ENCODE results near the gene CCNE1. TPM values are rescaled to one million over a fixed set of nuclear protein-coding genes. Genes with fewer than 3 reads are reported as not detected.
A peak's percentile ranks its signal among the peaks of the same experiment; 100 is the strongest.

Gene CCNE1
- polyA plus RNA-seq (2012; rRNA removed) = 8.9 and 9.0 TPM in 2 replicates
- polyA plus RNA-seq (2012; cell fraction: cytosol; rRNA removed) = 9.3 and 9.9 TPM in 2 replicates
- 14.9 and 17.0 TPM in 2 replicates for polyA plus RNA-seq (2012; cell fraction: nucleus; rRNA removed)

GRCh38 chr19:29811125-29812079 lies at the start of gene CCNE1:
Gene CCNE1 (plus strand): TSS chr19:29811991. CDS start chr19:29812556, 565 bp downstream.
- WGBS (ENCODE audit: low lambda C conversion rate) = 23% methylated on average over 9 of the region's 125 CpGs
- H3K4me1 ChIP-seq (ENCODE audit: control insufficient read depth in 1 of 2, insufficient read depth in 2 of 2, low read depth in 1 of 2, low read length in 1 of 2) = peaks cover 0 to 23% of the 10 kb centered on the region in 2 experiments; a peak in 1 of 4 replicates
- peak within 1 kb of the TSS; percentile 75 for H3K4me2 ChIP-seq
- no peaks in the 10 kb centered on the region for H3K9me2 ChIP-seq
- no peaks in the 10 kb centered on the region for H3F3A ChIP-seq (replicated peaks; ENCODE audit: insufficient read depth)
- TF ChIP-seq MAX (IDR thresholded peaks at IDR 0.05; ENCODE audit: low read depth) (peak; percentile 73), TCF12 (IDR thresholded peaks at IDR 0.05) (no peak), FOXJ3 (CRISPR knock-in tag; IDR thresholded peaks at IDR 0.05) (no peak), MXI1 (IDR thresholded peaks at IDR 0.05; ENCODE audit: low read depth, low read length) (peak; percentile 40), YY1 (IDR thresholded peaks at IDR 0.05; ENCODE audit: low read depth) (no peak), NFIC (IDR thresholded peaks at IDR 0.05; ENCODE audit: borderline replicate concordance) (no peak), IRF3 (IDR thresholded peaks at IDR 0.05; ENCODE audit: low read depth, low read length) (no peak), REST (IDR thresholded peaks at IDR 0.05; ENCODE audit: low read depth, low read length) (no peak), JUND (IDR thresholded peaks at IDR 0.05) (no peak), TAF1 (IDR thresholded peaks at IDR 0.05; ENCODE audit: borderline replicate concordance, low read depth, low read length) (no peak), CHD2 (IDR thresholded peaks at IDR 0.05; ENCODE audit: low read length, partially characterized antibody) (peak; percentile 32), EP300 (IDR thresholded peaks at IDR 0.05; ENCODE audit: borderline replicate concordance in 1 of 2, low read depth in 1 of 2, low read length in 1 of 2) (no peak), FOXM1 (IDR thresholded peaks at IDR 0.05; ENCODE audit: low read depth) (no peak), TEAD4 (IDR thresholded peaks at IDR 0.05; ENCODE audit: borderline replicate concordance, insufficient read depth) (no peak), RXRA (IDR thresholded peaks at IDR 0.05; ENCODE audit: borderline replicate concordance, low read depth) (no peak), NRF1 (IDR thresholded peaks at IDR 0.05; ENCODE audit: low read depth, low read length) (peak; percentile 52; the same call in 1 of the 2 replicates), PBX3 (IDR thresholded peaks at IDR 0.05) (no peak), SIN3A (IDR thresholded peaks at IDR 0.05; ENCODE audit: borderline replicate concordance, low read depth, low read length) (no peak), RCOR1 (IDR thresholded peaks at IDR 0.05; ENCODE audit: low read length) (no peak), CTCF (IDR thresholded peaks at IDR 0.05) (no peak)
- peak within 1 kb of the TSS in 1 of 2 experiments; percentile 64; a peak in 1 of 4 replicates for H3K27ac ChIP-seq (ENCODE audit: low read depth in 2 of 2, low read length in 1 of 2)
- no peaks in the 10 kb centered on the region for H3K79me2 ChIP-seq (ENCODE audit: insufficient read depth)
- DNase-seq = peak; percentile 99
- CTCF ChIA-PET = no interaction called here
- peaks cover 0 to 7% of the 10 kb centered on the region in 2 experiments for H3K36me3 ChIP-seq (replicated peaks in 1 of 2; ENCODE audit: control insufficient read depth in 1 of 2, insufficient read depth in 2 of 2, low read length in 1 of 2)
- H2AFZ ChIP-seq (ENCODE audit: low read depth) = peak within 1 kb of the TSS; percentile 81
- H3K4me3 ChIP-seq (ENCODE audit: low read depth in 2 of 2, low read length in 1 of 2) = peak within 1 kb of the TSS; percentile 62 to 65
- POLR2A ChIA-PET = interaction anchor here (0.7 kb wide), 1 partner anchor 10 kb away, joined by 3 read pairs; no protein-coding TSS in a partner anchor
- H3K27me3 ChIP-seq (ENCODE audit: insufficient read depth) = no peaks in the 10 kb centered on the region
- H3K9me3 ChIP-seq = no peaks in the 10 kb centered on the region
- H3K9ac ChIP-seq = peak within 1 kb of the TSS; percentile 56; the same call in 1 of the 2 replicates
- H4K20me1 ChIP-seq (ENCODE audit: insufficient read depth) = no peaks in the 10 kb centered on the region
